Mammary epithelial cell (primary cell): ENCODE data around the gene PCP2.

Experiments
- CTCF ChIP-seq, 2 donors: IDR thresholded peaks in 1 of 2; conservative IDR thresholded peaks in 1 of 2; 2 replicates each; pipeline ENCODE4 v1.5.1; 2011 to 2012; ENCODE audit warnings: inconsistent platforms in 2 of 2, low read length in 2 of 2, mild to moderate bottlenecking in 2 of 2, control low read depth in 1 of 2, low read depth in 1 of 2; ENCODE audit not compliant: insufficient read depth in 1 of 2; ENCODE audit errors: extremely low read depth in 1 of 2
- EZH2 ChIP-seq: IDR thresholded peaks from 2 replicates; pipeline ENCODE4 v1.6.1; 2012; ENCODE audit warnings: low read length, inconsistent platforms, borderline replicate concordance

DNA sequence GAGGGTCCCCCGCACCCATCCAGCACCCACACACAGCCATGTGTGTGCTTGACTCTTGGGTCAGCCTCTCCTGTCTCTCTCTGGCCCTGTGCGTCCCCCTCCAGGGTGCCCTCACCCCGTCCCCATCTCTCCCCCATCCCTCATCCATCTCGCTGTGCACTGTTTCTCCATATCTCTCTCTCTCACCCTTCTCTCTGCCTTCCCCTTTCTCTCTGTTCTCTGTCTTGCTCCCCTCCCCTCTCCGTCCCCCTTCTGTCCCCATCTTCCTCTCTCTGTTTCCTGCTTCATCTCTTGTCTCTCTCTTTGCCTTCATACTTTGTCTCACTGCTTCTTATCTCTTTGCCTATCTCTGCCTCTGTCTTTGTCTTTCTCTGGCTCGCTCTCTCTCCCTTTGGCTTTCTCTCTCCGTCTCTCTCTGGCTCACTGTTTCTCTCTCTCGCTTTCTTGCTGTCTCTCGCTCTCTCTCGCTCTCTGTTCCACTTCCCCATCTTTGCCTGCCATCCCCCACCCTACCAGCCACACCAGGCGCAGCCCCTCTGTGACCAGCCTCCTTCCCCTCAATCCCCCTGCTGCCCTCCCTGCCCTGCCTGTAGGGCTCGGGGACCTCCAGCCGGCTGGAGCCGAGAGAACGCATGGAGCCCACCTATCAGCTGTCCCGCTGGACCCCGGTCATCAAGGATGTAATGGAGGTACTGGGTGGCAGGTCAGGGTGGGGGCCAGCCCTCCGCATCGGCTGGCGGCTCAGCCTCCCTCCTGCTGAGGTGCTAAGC lies 12.3 kb upstream of the PCP2 start:
- no peak for TF ChIP-seq CTCF (conservative IDR thresholded peaks at IDR 0.05 in 1 of 2, IDR thresholded peaks at IDR 0.05 in 1 of 2; ENCODE audit: extremely low read depth in 1 of 2, insufficient read depth in 1 of 2, low read depth in 1 of 2, low read length in 2 of 2)
- no peak for TF ChIP-seq EZH2
